OCI-LY7 (cell line): Measurements from ENCODE around the gene DYNLT3. TPM values are rescaled to one million over a fixed set of nuclear protein-coding genes. Genes with fewer than 3 reads are reported as not detected.
A peak's percentile ranks its signal among the peaks of the same experiment; 100 is the strongest.

ENCODE experiments used
- BruUV-seq: library from RNA; stranded (reverse); fragments of 400-500 nt; replicated peaks from 2 replicates; lab custom pipeline; 2021; lab: Mats Ljungman, UMichigan
- CTCF ChIA-PET: fragments of 300-600 bp; sonication (Branson Sonifier 250); formaldehyde crosslinking; loops from one replicate; lab custom pipeline; 2022; ENCODE audit warnings: antibody characterized with exemption; ENCODE audit not compliant: unreplicated experiment; lab: Charles Lee
- POLR2A ChIA-PET: fragments of 300-600 bp; sonication (Branson Sonifier 250); formaldehyde crosslinking; loops from one replicate; lab custom pipeline; 2022; ENCODE audit warnings: antibody characterized with exemption; lab: Charles Lee
- DNase-seq: peaks from one replicate; pipeline ENCODE4 v3.0.0-alpha.2; 2015; ENCODE audit warnings: low spot score
- H2AFZ ChIP-seq: fragments of 200-600 bp; sonication (generic), shearing (Covaris generic); 2 replicates; pipeline ENCODE4 v1.6.1; 2014; ENCODE audit warnings: mild to moderate bottlenecking, antibody characterized with exemption, low read length, moderate library complexity
- H3K27ac ChIP-seq: fragments of 200-600 bp; sonication (generic); 2 replicates; pipeline ENCODE4 v1.5.1; 2014; ENCODE audit warnings: mixed run types, low read depth, mild to moderate bottlenecking, moderate library complexity, low read length, inconsistent platforms; ENCODE audit not compliant: poor library complexity, severe bottlenecking
- H3K36me3 ChIP-seq: fragments of 200-600 bp; sonication (generic); 2 replicates; pipeline ENCODE4 v1.6.1; 2014; ENCODE audit warnings: mild to moderate bottlenecking, antibody characterized with exemption, low read length, moderate library complexity, mixed read lengths; ENCODE audit not compliant: insufficient read depth
- H3K4me1 ChIP-seq: fragments of 200-600 bp; sonication (generic); 2 replicates; pipeline ENCODE4 v1.5.1; 2014; ENCODE audit warnings: mild to moderate bottlenecking, low read length; ENCODE audit not compliant: insufficient read depth, poor library complexity, severe bottlenecking
- H3K4me2 ChIP-seq: fragments of 200-600 bp; sonication (generic); 2 replicates; pipeline ENCODE4 v1.6.1; 2014; ENCODE audit warnings: mild to moderate bottlenecking, low read length
- H3K4me3 ChIP-seq: fragments of 200-600 bp; sonication (generic); 2 replicates; pipeline ENCODE4 v1.5.1; 2014; ENCODE audit warnings: mild to moderate bottlenecking, low read depth, low read length; ENCODE audit not compliant: poor library complexity, severe bottlenecking
- H3K79me2 ChIP-seq: fragments of 200-600 bp; sonication (generic); 2 replicates; pipeline ENCODE4 v1.6.1; 2016; ENCODE audit warnings: low read depth, mild to moderate bottlenecking, low read length, moderate library complexity, mixed read lengths; ENCODE audit not compliant: insufficient read depth
- H3K9me2 ChIP-seq: fragments of 200-600 bp; sonication (generic); 2 replicates; pipeline ENCODE4 v1.6.1; 2016; ENCODE audit warnings: mild to moderate bottlenecking, low read length, mixed read lengths; ENCODE audit not compliant: insufficient read depth
- H3K9me3 ChIP-seq: fragments of 200-600 bp; sonication (generic); 2 replicates; pipeline ENCODE4 v1.6.1; 2014; ENCODE audit warnings: mild to moderate bottlenecking, mixed run types, low read length, mixed read lengths
- H4K20me1 ChIP-seq: fragments of 200-600 bp; sonication (generic); 2 replicates; pipeline ENCODE4 v1.6.1; 2014; ENCODE audit warnings: mild to moderate bottlenecking, antibody characterized with exemption, low read length, moderate library complexity, mixed read lengths; ENCODE audit not compliant: insufficient read depth
- CTCF ChIP-seq: fragments of 200-600 bp; sonication (generic); conservative IDR thresholded peaks from 2 replicates; pipeline ENCODE4 v1.5.1; 2014; ENCODE audit warnings: mild to moderate bottlenecking, antibody characterized with exemption, low read length, moderate library complexity, mixed read lengths
- EZH2phosphoT487 ChIP-seq: fragments of 200-600 bp; sonication (generic); IDR thresholded peaks from 2 replicates; pipeline ENCODE4 v1.6.1; 2018; ENCODE audit warnings: low read depth, borderline replicate concordance, mild to moderate bottlenecking, mixed run types, antibody characterized with exemption, low read length, moderate library complexity, mixed read lengths
- intact Hi-C: fragments of 100-400 bp; cut with micrococcal nuclease; formaldehyde crosslinking; loops from one replicate; pipeline ENCODE4 v1.10.0; 2022; ENCODE audit not compliant: unreplicated experiment
- small RNA-seq: library from RNA; depleted of rRNA; stranded (forward); fragments of <200 nt; gene quantifications from one replicate; pipeline ENCODE3, GENCODE V24; 2014
- total RNA-seq, 2 experiments: library from RNA; depleted of rRNA in 1 of 2; stranded (reverse); fragments of >200 nt in 1 of 2; shearing (Covaris generic) in 1 of 2; gene quantifications; 2 replicates each; pipeline ENCODE4 v1.2.3, GENCODE V29; 2014 to 2022

DYNLT3 gene
- total RNA-seq, 2 experiments from 2014 or later: 0.73 to 18.6 TPM

GRCh38 chrX:37796805-37797204 lies 50.6 kb downstream of the DYNLT3 start:
- H4K20me1 ChIP-seq: no peaks in the 10 kb centered on the region
- BruUV-seq: no TSS peak
- H2AFZ ChIP-seq: no peak overlapping the region
- intact Hi-C loops: no loop called here
- H3K9me2 ChIP-seq: no peaks in the 10 kb centered on the region
- H3K9me3 ChIP-seq: no peaks in the 10 kb centered on the region
- peak overlapping the region; percentile 89 for H3K27ac ChIP-seq
- peak overlapping the region; percentile 64 for H3K4me2 ChIP-seq
- peak overlapping the region; percentile 21 for H3K4me3 ChIP-seq
- TF ChIP-seq EZH2phosphoT487 (no peak), CTCF (no peak)
- H3K4me1 ChIP-seq: peaks cover 51% of the 10 kb centered on the region
- POLR2A ChIA-PET: interaction anchor here (1.1 to 1.7 kb wide), 4 partner anchors 9 to 20 kb away, joined by 3 to 5 read pairs (median 4); no protein-coding TSS in a partner anchor
- peaks cover 95% of the 10 kb centered on the region for H3K36me3 ChIP-seq
- no peaks in the 10 kb centered on the region; the same call in 1 of the 2 replicates for H3K79me2 ChIP-seq
- peak; percentile 76 for DNase-seq
- CTCF ChIA-PET: interaction anchor here (1.5 kb wide), 1 partner anchor 28 kb away, joined by 3 read pairs; no protein-coding TSS in a partner anchor

- Histone ChIP-seq H3K27ac (peak overlapping the region; percentile 89), H3K79me2 (peaks cover under 1% of the 10 kb centered on the region; the same call in 1 of the 2 replicates), H3K36me3 (peaks cover 95% of the 10 kb centered on the region), H2AFZ (no peak overlapping the region), H3K9me3 (no peaks in the 10 kb centered on the region), H3K4me2 (peak overlapping the region; percentile 64), H4K20me1 (no peaks in the 10 kb centered on the region), H3K9me2 (no peaks in the 10 kb centered on the region), H3K4me1 (peaks cover 51% of the 10 kb centered on the region), H3K4me3 (peak overlapping the region; percentile 21)
- no TSS peak for BruUV-seq
- intact Hi-C loops: no loop called here
- no peak for DNase-seq
- TF ChIP-seq CTCF (no peak), EZH2phosphoT487 (no peak)
- ChIA-PET POLR2A (interaction anchor here (0.7 to 1.7 kb wide), 5 partner anchors 8 to 32 kb away, joined by 3 to 5 read pairs (median 4); no protein-coding TSS in a partner anchor), CTCF (interaction anchor here (1.5 kb wide), 1 partner anchor 29 kb away, joined by 3 read pairs; no protein-coding TSS in a partner anchor)
Observed at GRCh38 chrX:37796310-37796709, 51.1 kb downstream of the DYNLT3 start.

Small RNA genes within 50 kb of the gene (small RNA-seq; reads per million reads assigned to genes)
- gene RNU6-49P: not detected

Other genes with a start within 250 kb of the DYNLT3 start
- gene XK, start 161.8 kb downstream of the DYNLT3 start, total RNA-seq (2014; rRNA removed; shearing (Covaris generic)): not detected in 2 replicates
- gene XK, start 161.8 kb downstream of the DYNLT3 start, total RNA-seq (2022): 0.70 and 0.89 TPM in 2 replicates
- gene CYBB, start 67.5 kb downstream of the DYNLT3 start, total RNA-seq (2014; rRNA removed; shearing (Covaris generic)): 23.8 and 25.4 TPM in 2 replicates
- gene CYBB, start 67.5 kb downstream of the DYNLT3 start, total RNA-seq (2022): 29.8 and 38.3 TPM in 2 replicates
- gene SYTL5, start 159.0 kb upstream of the DYNLT3 start, total RNA-seq (2014; rRNA removed; shearing (Covaris generic)): not detected in 2 replicates
- not detected in 2 replicates for gene SYTL5, start 159.0 kb upstream of the DYNLT3 start, total RNA-seq (2022)